OCI-LY1 (cell line): ENCODE results near the gene GSK3B.

ENCODE experiments used
- CTCF ChIP-seq: fragments of 200-600 bp; sonication (generic), shearing (Covaris generic); IDR thresholded peaks from 2 replicates; pipeline ENCODE4 v1.5.1; 2017; ENCODE audit warnings: mild to moderate bottlenecking, antibody characterized with exemption, low read length, moderate library complexity, mixed read lengths
- EZH2 ChIP-seq: fragments of 200-600 bp; sonication (generic), shearing (Covaris generic); IDR thresholded peaks from 2 replicates; pipeline ENCODE4 v1.8.0; 2017; ENCODE audit warnings: borderline replicate concordance, mixed run types, mild to moderate bottlenecking, antibody characterized with exemption, low read length, moderate library complexity, mixed read lengths

- no peak for TF ChIP-seq CTCF
- TF ChIP-seq EZH2: no peak
Measured at GRCh38 chr3:120101624-120102023, 7.4 kb upstream of the GSK3B start.
